Fibroblast of lung (primary cell): ENCODE data around the gene KRTAP6-3. TPM values are rescaled to one million over a fixed set of nuclear protein-coding genes. Genes with fewer than 3 reads are reported as not detected.

Experiments
- DNase-seq, 2 donors: peaks; one replicate each; pipeline versions ENCODE4 v3.0.0 to v3.0.0-alpha.2; 2010; ENCODE audit warnings: low read depth in 2 of 2
- H2AFZ ChIP-seq: 2 replicates; pipeline ENCODE4 v1.5.1; 2012; ENCODE audit warnings: low read length, control low read depth, inconsistent platforms
- H3K27ac ChIP-seq: 2 replicates; pipeline ENCODE4 v1.5.1; 2011; ENCODE audit warnings: low read length, control low read depth; ENCODE audit not compliant: insufficient read depth
- H3K27me3 ChIP-seq: 2 replicates; pipeline ENCODE4 v1.5.1; 2011; ENCODE audit warnings: mild to moderate bottlenecking, low read length; ENCODE audit not compliant: control insufficient read depth, insufficient read depth
- H3K36me3 ChIP-seq: 2 replicates; pipeline ENCODE4 v1.5.1; 2011; ENCODE audit warnings: low read length; ENCODE audit not compliant: control insufficient read depth, insufficient read depth
- H3K4me1 ChIP-seq: 2 replicates; pipeline ENCODE4 v1.5.1; 2011; ENCODE audit warnings: low read length; ENCODE audit not compliant: control insufficient read depth, insufficient read depth; ENCODE audit errors: extremely low read depth
- H3K4me2 ChIP-seq: 2 replicates; pipeline ENCODE4 v1.5.1; 2011; ENCODE audit warnings: low read length, control low read depth; ENCODE audit not compliant: insufficient read depth; ENCODE audit errors: extremely low read depth
- H3K4me3 ChIP-seq, 4 experiments: fragments of 200-600 bp in 1 of 4; sonication (generic) in 1 of 4; replicated peaks in 1 of 4; 2 replicates each; pipeline ENCODE4 v1.5.1; 2011 to 2016; ENCODE audit warnings: low read length in 4 of 4, low read depth in 3 of 4, mild to moderate bottlenecking in 3 of 4, control low read depth in 2 of 4, inconsistent platforms in 1 of 4, mixed read lengths in 1 of 4; ENCODE audit not compliant: insufficient read depth in 1 of 4; ENCODE audit errors: control extremely low read depth in 1 of 4
- H3K79me2 ChIP-seq: 2 replicates; pipeline ENCODE4 v1.5.1; 2012; ENCODE audit warnings: mild to moderate bottlenecking, low read length, inconsistent platforms; ENCODE audit not compliant: control insufficient read depth, insufficient read depth
- H3K9ac ChIP-seq: 2 replicates; pipeline ENCODE4 v1.5.1; 2011; ENCODE audit warnings: mild to moderate bottlenecking, low read length, control low read depth; ENCODE audit not compliant: insufficient read depth
- H3K9me3 ChIP-seq: 2 replicates; pipeline ENCODE4 v1.5.1; 2012; ENCODE audit warnings: low read depth, low read length; ENCODE audit not compliant: control insufficient read depth, insufficient read depth
- H4K20me1 ChIP-seq: 2 replicates; pipeline ENCODE4 v1.5.1; 2011; ENCODE audit warnings: low read length; ENCODE audit not compliant: control insufficient read depth, insufficient read depth; ENCODE audit errors: extremely low read depth
- EZH2 ChIP-seq: IDR thresholded peaks from 2 replicates; pipeline ENCODE4 v1.5.1; 2012; ENCODE audit warnings: low read length, control low read depth, mild to moderate bottlenecking; ENCODE audit errors: missing control alignments
- polyA plus RNA-seq, 2 donors: library from polyadenylated mRNA; depleted of rRNA in 1 of 2; stranded (reverse) in 1 of 2; unstranded in 1 of 2; fragments of >200 nt; gene quantifications; 2 replicates each; pipeline ENCODE4 v1.2.1, GENCODE V29; 2011 to 2012; ENCODE audit warnings: missing spikeins in 1 of 2
- total RNA-seq: library from RNA; depleted of rRNA; stranded (reverse); fragments of >200 nt; gene quantifications from 2 replicates; pipeline ENCODE4 v1.2.1, GENCODE V29; 2014
- TF ChIP-seq, protein P1 (sequence below), 2 donors: IDR thresholded peaks in 1 of 2; conservative IDR thresholded peaks in 1 of 2; 1 replicate in 1 of 2; 2 replicates in 1 of 2; pipeline ENCODE4 v1.5.1; 2011 to 2012; ENCODE audit warnings: low read length in 2 of 2, control low read depth in 1 of 2, inconsistent platforms in 1 of 2, low read depth in 1 of 2, mild to moderate bottlenecking in 1 of 2

The KRTAP6-3 gene
- total and polyA plus RNA-seq, 2 donors (not counting 1 experiment from before 2014, with no cell fraction given): not detected

DNA sequence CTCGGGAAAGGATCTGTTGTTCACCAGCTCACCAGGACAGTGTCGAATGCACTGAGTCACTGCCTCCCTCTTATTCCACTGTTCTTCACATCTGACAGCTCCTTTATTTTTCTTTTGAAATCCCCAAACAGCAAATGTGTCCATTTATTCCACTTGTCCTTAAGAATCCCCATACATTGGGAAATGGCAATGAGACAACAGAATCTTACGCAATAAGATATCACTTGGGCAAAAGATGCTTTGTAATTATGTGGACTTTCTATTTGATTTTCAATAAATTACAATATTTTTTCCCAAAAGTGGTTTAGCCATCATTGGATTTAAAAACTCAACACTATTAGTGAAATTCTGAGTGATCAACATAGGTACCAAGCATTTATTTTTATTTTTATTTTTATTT lies 46.4 kb downstream of the KRTAP6-3 start:
- Histone ChIP-seq H3K4me1 (no peaks in the 10 kb centered on the region), H3K27ac (no peak overlapping the region), H3K27me3 (no peaks in the 10 kb centered on the region), H3K79me2 (no peaks in the 10 kb centered on the region), H3K4me3 (no peak overlapping the region), H3K9me3 (no peaks in the 10 kb centered on the region), H3K36me3 (no peaks in the 10 kb centered on the region), H2AFZ (no peak overlapping the region), H3K4me2 (no peak overlapping the region), H3K9ac (no peak overlapping the region), H4K20me1 (no peaks in the 10 kb centered on the region)
- TF ChIP-seq, protein P1, sequence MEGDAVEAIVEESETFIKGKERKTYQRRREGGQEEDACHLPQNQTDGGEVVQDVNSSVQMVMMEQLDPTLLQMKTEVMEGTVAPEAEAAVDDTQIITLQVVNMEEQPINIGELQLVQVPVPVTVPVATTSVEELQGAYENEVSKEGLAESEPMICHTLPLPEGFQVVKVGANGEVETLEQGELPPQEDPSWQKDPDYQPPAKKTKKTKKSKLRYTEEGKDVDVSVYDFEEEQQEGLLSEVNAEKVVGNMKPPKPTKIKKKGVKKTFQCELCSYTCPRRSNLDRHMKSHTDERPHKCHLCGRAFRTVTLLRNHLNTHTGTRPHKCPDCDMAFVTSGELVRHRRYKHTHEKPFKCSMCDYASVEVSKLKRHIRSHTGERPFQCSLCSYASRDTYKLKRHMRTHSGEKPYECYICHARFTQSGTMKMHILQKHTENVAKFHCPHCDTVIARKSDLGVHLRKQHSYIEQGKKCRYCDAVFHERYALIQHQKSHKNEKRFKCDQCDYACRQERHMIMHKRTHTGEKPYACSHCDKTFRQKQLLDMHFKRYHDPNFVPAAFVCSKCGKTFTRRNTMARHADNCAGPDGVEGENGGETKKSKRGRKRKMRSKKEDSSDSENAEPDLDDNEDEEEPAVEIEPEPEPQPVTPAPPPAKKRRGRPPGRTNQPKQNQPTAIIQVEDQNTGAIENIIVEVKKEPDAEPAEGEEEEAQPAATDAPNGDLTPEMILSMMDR (conservative IDR thresholded peaks at IDR 0.05 in 1 of 2, IDR thresholded peaks at IDR 0.05 in 1 of 2; ENCODE audit: low read depth in 1 of 2, low read length in 2 of 2): no peak
- TF ChIP-seq EZH2: no peak
- DNase-seq: no peak

DNA sequence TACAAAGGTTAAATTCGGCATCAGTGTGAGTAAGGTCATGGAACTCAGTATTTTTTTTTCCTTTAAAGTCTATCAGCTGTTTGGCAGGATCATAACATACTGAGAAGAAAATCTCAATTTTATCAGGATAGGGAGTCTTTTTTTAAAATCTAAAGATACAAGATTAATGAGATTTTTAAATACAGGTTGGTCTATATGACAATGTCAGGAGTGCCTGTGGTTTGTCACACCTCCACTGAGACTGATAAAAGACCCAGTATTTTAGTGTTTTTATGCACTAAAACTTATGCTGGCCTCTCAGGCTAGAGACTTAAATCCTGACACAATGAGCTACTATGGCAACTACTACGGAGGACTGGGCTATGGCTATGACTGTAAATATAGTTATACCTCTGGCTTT lies 50.3 kb downstream of the KRTAP6-3 start, which contains the start of gene KRTAP20-3:
Gene KRTAP20-3 (plus strand): TSS at position 301 of the 400 bp plus-strand sequence.
- DNase-seq: no peak
- Histone ChIP-seq H3K36me3 (no peaks in the 10 kb centered on the region), H3K4me1 (no peaks in the 10 kb centered on the region), H2AFZ (no peak within 1 kb of the TSS), H3K27ac (no peak within 1 kb of the TSS), H3K4me3 (no peak within 1 kb of the TSS), H3K79me2 (no peaks in the 10 kb centered on the region), H3K9ac (no peak within 1 kb of the TSS), H3K27me3 (no peaks in the 10 kb centered on the region), H3K9me3 (no peaks in the 10 kb centered on the region), H3K4me2 (no peak within 1 kb of the TSS), H4K20me1 (no peaks in the 10 kb centered on the region)
- TF ChIP-seq EZH2: no peak
- TF ChIP-seq, protein P1 (conservative IDR thresholded peaks at IDR 0.05 in 1 of 2, IDR thresholded peaks at IDR 0.05 in 1 of 2; ENCODE audit: low read depth in 1 of 2, low read length in 2 of 2): no peak

Other genes with a start within 250 kb of the KRTAP6-3 start
- gene KRTAP23-1, start 243.8 kb upstream of the KRTAP6-3 start, total RNA-seq: not detected in 2 replicates
- gene KRTAP23-1, start 243.8 kb upstream of the KRTAP6-3 start, polyA plus RNA-seq: not detected in 2 replicates
- gene KRTAP13-2, start 220.2 kb upstream of the KRTAP6-3 start, total RNA-seq: not detected in 2 replicates
- not detected in 2 replicates for gene KRTAP13-2, start 220.2 kb upstream of the KRTAP6-3 start, polyA plus RNA-seq
- not detected in 2 replicates for gene KRTAP13-1, start 196.4 kb upstream of the KRTAP6-3 start, total RNA-seq
- not detected in 2 replicates for gene KRTAP13-1, start 196.4 kb upstream of the KRTAP6-3 start, polyA plus RNA-seq
- not detected in 2 replicates for gene KRTAP13-3, start 166.5 kb upstream of the KRTAP6-3 start, total RNA-seq
- not detected in 2 replicates for gene KRTAP13-3, start 166.5 kb upstream of the KRTAP6-3 start, polyA plus RNA-seq
- not detected in 2 replicates for gene KRTAP13-4, start 162.2 kb upstream of the KRTAP6-3 start, total RNA-seq
- not detected in 2 replicates for gene KRTAP13-4, start 162.2 kb upstream of the KRTAP6-3 start, polyA plus RNA-seq
- gene KRTAP15-1, start 152.2 kb upstream of the KRTAP6-3 start, total RNA-seq: not detected in 2 replicates
- not detected in 2 replicates for gene KRTAP15-1, start 152.2 kb upstream of the KRTAP6-3 start, polyA plus RNA-seq
- not detected in 2 replicates for gene KRTAP19-1, start 112.1 kb upstream of the KRTAP6-3 start, total RNA-seq
- not detected in 2 replicates for gene KRTAP19-1, start 112.1 kb upstream of the KRTAP6-3 start, polyA plus RNA-seq
- gene KRTAP19-2, start 105.0 kb upstream of the KRTAP6-3 start, total RNA-seq: not detected in 2 replicates
- not detected in 2 replicates for gene KRTAP19-2, start 105.0 kb upstream of the KRTAP6-3 start, polyA plus RNA-seq
- not detected in 2 replicates for gene KRTAP19-3, start 100.4 kb upstream of the KRTAP6-3 start, total RNA-seq
- gene KRTAP19-3, start 100.4 kb upstream of the KRTAP6-3 start, polyA plus RNA-seq: not detected in 2 replicates
- gene KRTAP19-4, start 95.3 kb upstream of the KRTAP6-3 start, total RNA-seq: not detected in 2 replicates
- not detected in 2 replicates for gene KRTAP19-4, start 95.3 kb upstream of the KRTAP6-3 start, polyA plus RNA-seq
- not detected in 2 replicates for gene KRTAP19-5, start 90.3 kb upstream of the KRTAP6-3 start, total RNA-seq
- gene KRTAP19-5, start 90.3 kb upstream of the KRTAP6-3 start, polyA plus RNA-seq: not detected in 2 replicates
- not detected in 2 replicates for gene KRTAP19-6, start 50.6 kb upstream of the KRTAP6-3 start, total RNA-seq
- not detected in 2 replicates for gene KRTAP19-6, start 50.6 kb upstream of the KRTAP6-3 start, polyA plus RNA-seq
- not detected in 2 replicates for gene KRTAP19-7, start 31.1 kb upstream of the KRTAP6-3 start, total RNA-seq
- not detected in 2 replicates for gene KRTAP19-7, start 31.1 kb upstream of the KRTAP6-3 start, polyA plus RNA-seq
- not detected in 2 replicates for gene KRTAP22-2, start 2.0 kb upstream of the KRTAP6-3 start, total RNA-seq
- gene KRTAP22-2, start 2.0 kb upstream of the KRTAP6-3 start, polyA plus RNA-seq: not detected in 2 replicates
- not detected in 2 replicates for gene KRTAP6-2, start 6.5 kb downstream of the KRTAP6-3 start, total RNA-seq
- gene KRTAP6-2, start 6.5 kb downstream of the KRTAP6-3 start, polyA plus RNA-seq: not detected in 2 replicates
- gene KRTAP22-1, start 8.6 kb downstream of the KRTAP6-3 start, total RNA-seq: not detected in 2 replicates
- gene KRTAP22-1, start 8.6 kb downstream of the KRTAP6-3 start, polyA plus RNA-seq: not detected in 2 replicates
- gene KRTAP6-1, start 21.5 kb downstream of the KRTAP6-3 start, total RNA-seq: not detected in 2 replicates
- gene KRTAP6-1, start 21.5 kb downstream of the KRTAP6-3 start, polyA plus RNA-seq: not detected in 2 replicates
- not detected in 2 replicates for gene KRTAP20-1, start 24.0 kb downstream of the KRTAP6-3 start, total RNA-seq
- not detected in 2 replicates for gene KRTAP20-1, start 24.0 kb downstream of the KRTAP6-3 start, polyA plus RNA-seq
- gene KRTAP20-4, start 28.2 kb downstream of the KRTAP6-3 start, total RNA-seq: not detected in 2 replicates
- not detected in 2 replicates for gene KRTAP20-4, start 28.2 kb downstream of the KRTAP6-3 start, polyA plus RNA-seq
- gene KRTAP20-2, start 42.8 kb downstream of the KRTAP6-3 start, total RNA-seq: not detected in 2 replicates
- gene KRTAP20-2, start 42.8 kb downstream of the KRTAP6-3 start, polyA plus RNA-seq: not detected in 2 replicates
- gene KRTAP20-3, start 50.4 kb downstream of the KRTAP6-3 start, total RNA-seq: not detected in 2 replicates
- not detected in 2 replicates for gene KRTAP20-3, start 50.4 kb downstream of the KRTAP6-3 start, polyA plus RNA-seq
- gene KRTAP21-3, start 126.3 kb downstream of the KRTAP6-3 start, total RNA-seq: not detected in 2 replicates
- not detected in 2 replicates for gene KRTAP21-3, start 126.3 kb downstream of the KRTAP6-3 start, polyA plus RNA-seq
- not detected in 2 replicates for gene KRTAP21-2, start 154.8 kb downstream of the KRTAP6-3 start, total RNA-seq
- gene KRTAP21-2, start 154.8 kb downstream of the KRTAP6-3 start, polyA plus RNA-seq: not detected in 2 replicates
- gene KRTAP21-1, start 163.0 kb downstream of the KRTAP6-3 start, total RNA-seq: not detected in 2 replicates
- not detected in 2 replicates for gene KRTAP21-1, start 163.0 kb downstream of the KRTAP6-3 start, polyA plus RNA-seq
- not detected in 2 replicates for gene KRTAP8-1, start 220.8 kb downstream of the KRTAP6-3 start, total RNA-seq
- gene KRTAP8-1, start 220.8 kb downstream of the KRTAP6-3 start, polyA plus RNA-seq: not detected in 2 replicates
- gene KRTAP7-1, start 237.3 kb downstream of the KRTAP6-3 start, total RNA-seq: not detected in 2 replicates
- not detected in 2 replicates for gene KRTAP7-1, start 237.3 kb downstream of the KRTAP6-3 start, polyA plus RNA-seq